PC-9 (cell line): ENCODE measurements around the gene QSER1. TPM values are rescaled to one million over a fixed set of nuclear protein-coding genes. Genes with fewer than 3 reads are reported as not detected.
"Not testable (repeated sequence)": the region's sequence is repeated elsewhere in the genome, so short reads cannot be mapped to it uniquely, and the experiment has no call there.

ENCODE experiments used
- BruUV-seq: library from RNA; stranded (reverse); fragments of 400-500 nt; replicated peaks from 2 replicates; lab custom pipeline; 2021; lab: Mats Ljungman, UMichigan
- CTCF ChIA-PET: fragments of 300-600 bp; sonication (Branson Sonifier 250); formaldehyde crosslinking; loops from one replicate; lab custom pipeline; 2022; ENCODE audit warnings: antibody characterized with exemption; lab: Charles Lee
- POLR2A ChIA-PET: fragments of 300-600 bp; sonication (Branson Sonifier 250); formaldehyde crosslinking; loops from one replicate; lab custom pipeline; 2022; ENCODE audit warnings: antibody characterized with exemption; ENCODE audit not compliant: unreplicated experiment; lab: Charles Lee
- DNase-seq, 2 experiments: peaks; one replicate each; pipeline versions ENCODE4 v3.0.0 to v3.0.0-alpha.2; 2015 to 2022; ENCODE audit warnings: mixed read lengths in 1 of 2
- H2AFZ ChIP-seq: fragments of 200-600 bp; sonication (generic); 2 replicates; pipeline ENCODE4 v1.8.1; 2017; ENCODE audit warnings: antibody characterized with exemption
- H3F3A ChIP-seq: fragments of 200-600 bp; sonication (generic); 2 replicates; pipeline ENCODE4 v1.8.1; 2017; ENCODE audit warnings: antibody characterized with exemption, mild to moderate bottlenecking, low read depth; ENCODE audit not compliant: insufficient read depth
- H3K27ac ChIP-seq: fragments of 200-600 bp; sonication (generic); 2 replicates; pipeline ENCODE4 v1.6.1; 2016; ENCODE audit warnings: mixed run types
- H3K27me3 ChIP-seq: fragments of 200-600 bp; sonication (generic); 2 replicates; pipeline ENCODE4 v1.6.1; 2016; ENCODE audit warnings: low read depth, mixed run types; ENCODE audit not compliant: insufficient read depth
- H3K36me3 ChIP-seq: fragments of 200-600 bp; sonication (generic); 2 replicates; pipeline ENCODE4 v1.6.1; 2016; ENCODE audit warnings: low read depth, mixed run types
- H3K4me1 ChIP-seq: fragments of 200-600 bp; sonication (generic); replicated peaks from 2 replicates; pipeline ENCODE4 v1.6.1; 2016; ENCODE audit warnings: mixed run types; ENCODE audit not compliant: insufficient read depth
- H3K4me2 ChIP-seq: fragments of 200-600 bp; sonication (generic); 2 replicates; pipeline ENCODE4 v1.6.1; 2017; ENCODE audit warnings: mixed run types
- H3K4me3 ChIP-seq: fragments of 200-600 bp; sonication (generic); 2 replicates; pipeline ENCODE4 v1.6.1; 2016; ENCODE audit warnings: mixed run types
- H3K79me2 ChIP-seq: fragments of 200-600 bp; sonication (generic); 2 replicates; pipeline ENCODE4 v1.6.1; 2017; ENCODE audit warnings: low read depth, mixed run types
- H3K9me2 ChIP-seq: fragments of 200-600 bp; sonication (generic); 2 replicates; pipeline ENCODE4 v1.8.1; 2017; ENCODE audit warnings: mild to moderate bottlenecking; ENCODE audit not compliant: insufficient read depth
- H3K9me3 ChIP-seq: fragments of 200-600 bp; sonication (generic); 2 replicates; pipeline ENCODE4 v1.8.1; 2016; ENCODE audit warnings: low read depth; ENCODE audit not compliant: insufficient read depth
- H4K20me1 ChIP-seq: fragments of 200-600 bp; sonication (generic); 2 replicates; pipeline ENCODE4 v1.8.1; 2017; ENCODE audit not compliant: insufficient read depth
- CTCF ChIP-seq: fragments of 200-600 bp; sonication (generic); conservative IDR thresholded peaks from 2 replicates; pipeline ENCODE4 v1.6.1; 2017; ENCODE audit warnings: mixed run types, antibody characterized with exemption, mild to moderate bottlenecking, moderate library complexity
- EZH2 ChIP-seq: fragments of 200-600 bp; sonication (generic); IDR thresholded peaks from 2 replicates; pipeline ENCODE4 v1.8.0; 2017; ENCODE audit warnings: antibody characterized with exemption, low read depth
- intact Hi-C: fragments of 100-400 bp; cut with micrococcal nuclease; formaldehyde crosslinking; loops from one replicate; pipeline ENCODE4 v1.10.0; 2022; ENCODE audit not compliant: unreplicated experiment
- total RNA-seq: library from RNA; stranded (reverse); gene quantifications from 2 replicates; pipeline ENCODE4 v1.2.3, GENCODE V29; 2021

Gene QSER1
- total RNA-seq, 1 experiment from 2014 or later, result 60.2 TPM

DNA sequence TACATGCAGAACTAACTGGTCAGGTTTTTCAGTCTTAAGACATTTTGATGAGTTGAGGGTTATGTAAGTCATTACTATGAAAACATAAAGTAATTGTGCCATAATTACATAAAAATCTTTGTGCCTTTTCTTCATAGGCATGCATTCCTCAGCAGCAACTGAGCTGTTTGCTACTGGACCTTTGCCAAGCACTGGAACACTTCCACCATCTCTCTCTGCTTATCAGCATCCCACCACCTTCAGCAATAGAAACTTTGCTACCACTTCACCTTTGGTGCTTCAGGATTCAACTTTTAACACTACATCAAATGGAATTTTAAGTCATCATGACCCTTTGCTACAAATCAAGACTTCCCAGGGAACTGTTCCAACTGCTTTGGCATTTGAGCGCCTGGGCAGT, 39.0 kb downstream of the QSER1 start:
- no peak for TF ChIP-seq EZH2
- TF ChIP-seq CTCF, result no peak
- H3K9me2 ChIP-seq, result 0 out of 2 replicates have a peak, but pooled peaks cover 7% of the 10 kb centered on the region
- CTCF ChIA-PET, result no interaction called here
- H3K36me3 ChIP-seq, result peaks cover 50% of the 10 kb centered on the region; the same call in 1 of the 2 replicates
- DNase-seq, result no peak
- peaks cover 12% of the 10 kb centered on the region; the same call in 1 of the 2 replicates for H3K79me2 ChIP-seq
- POLR2A ChIA-PET, result interaction anchor here (0.7 kb wide), 2 partner anchors 13 to 37 kb away, joined by 3 read pairs; no protein-coding TSS in a partner anchor
- BruUV-seq, result no TSS peak
- no peaks in the 10 kb centered on the region for H3K27me3 ChIP-seq
- H3K4me3 ChIP-seq, result no peak overlapping the region
- no peaks in the 10 kb centered on the region for H3F3A ChIP-seq
- peaks cover 15% of the 10 kb centered on the region for H4K20me1 ChIP-seq
- H3K27ac ChIP-seq, result no peak overlapping the region
- no peak overlapping the region for H2AFZ ChIP-seq
- intact Hi-C loops, result no loop called here
- no peak overlapping the region for H3K4me2 ChIP-seq
- no peaks in the 10 kb centered on the region for H3K9me3 ChIP-seq
- no peaks in the 10 kb centered on the region for H3K4me1 ChIP-seq

DNA sequence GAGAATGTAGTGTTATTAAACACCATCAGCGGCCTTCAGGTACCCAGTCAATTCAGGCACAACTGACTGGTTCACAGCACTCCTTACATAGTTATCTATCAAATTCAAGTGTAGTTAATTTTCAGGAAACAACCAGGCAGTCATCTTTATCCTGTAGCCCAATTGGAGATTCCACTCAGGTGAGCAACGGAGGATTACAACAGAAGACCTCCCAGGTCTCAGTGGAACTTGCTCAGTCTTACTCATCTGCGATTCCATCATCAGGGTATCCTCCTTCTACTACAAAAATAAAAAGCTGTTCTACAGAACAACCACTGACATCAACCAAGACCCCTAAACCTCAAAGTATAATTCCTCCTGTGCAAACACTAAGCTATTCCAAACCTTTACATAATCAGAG, 39.6 kb downstream of the QSER1 start:
- H4K20me1 ChIP-seq, result peaks cover 15% of the 10 kb centered on the region
- POLR2A ChIA-PET, result interaction anchor here (0.7 kb wide), 1 partner anchor 38 kb away, joined by 3 read pairs; no protein-coding TSS in a partner anchor
- no peaks in the 10 kb centered on the region for H3K27me3 ChIP-seq
- peaks cover 9% of the 10 kb centered on the region; the same call in 1 of the 2 replicates for H3K79me2 ChIP-seq
- BruUV-seq, result no TSS peak
- H3K4me2 ChIP-seq, result no peak overlapping the region
- DNase-seq, result no peak
- TF ChIP-seq CTCF (no peak), EZH2 (no peak)
- no peaks in the 10 kb centered on the region for H3F3A ChIP-seq
- no peak overlapping the region for H2AFZ ChIP-seq
- H3K9me2 ChIP-seq, result 0 out of 2 replicates have a peak, but pooled peaks cover 7% of the 10 kb centered on the region
- H3K9me3 ChIP-seq, result no peaks in the 10 kb centered on the region
- H3K27ac ChIP-seq, result no peak overlapping the region
- CTCF ChIA-PET, result no interaction called here
- no peaks in the 10 kb centered on the region for H3K4me1 ChIP-seq
- intact Hi-C loops, result no loop called here
- H3K36me3 ChIP-seq, result peaks cover 54% of the 10 kb centered on the region; the same call in 1 of the 2 replicates
- no peak overlapping the region for H3K4me3 ChIP-seq

DNA sequence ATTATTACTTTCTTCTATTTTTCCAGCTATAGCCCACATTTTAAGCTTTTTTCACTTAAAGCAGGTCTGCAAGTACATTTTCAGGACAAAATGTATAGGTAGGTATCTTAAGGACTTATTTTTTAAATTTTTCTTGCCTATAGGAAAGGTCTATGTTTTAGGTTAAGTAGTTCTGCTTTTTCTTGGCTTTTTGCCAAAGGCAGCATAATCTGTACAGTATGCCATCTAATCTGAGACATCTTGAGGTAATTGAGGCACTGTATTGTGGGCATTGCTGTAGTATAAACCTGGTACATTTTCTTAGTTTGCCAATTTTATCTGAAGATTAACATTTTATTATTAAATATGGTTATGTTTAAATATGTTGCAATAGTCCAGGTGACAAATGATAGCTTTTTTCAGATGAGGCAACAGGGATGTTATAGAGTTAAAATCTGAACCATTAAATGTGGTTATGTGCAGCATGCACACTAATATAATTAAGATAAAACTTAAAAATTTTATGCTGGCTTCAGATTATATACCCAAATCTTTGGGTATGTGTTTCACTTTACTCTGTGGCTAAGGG, 42.9 kb downstream of the QSER1 start:
- H3K79me2 ChIP-seq, result peaks cover 39% of the 10 kb centered on the region
- no peaks in the 10 kb centered on the region for H3F3A ChIP-seq
- POLR2A ChIA-PET, result no interaction called here

DNA sequence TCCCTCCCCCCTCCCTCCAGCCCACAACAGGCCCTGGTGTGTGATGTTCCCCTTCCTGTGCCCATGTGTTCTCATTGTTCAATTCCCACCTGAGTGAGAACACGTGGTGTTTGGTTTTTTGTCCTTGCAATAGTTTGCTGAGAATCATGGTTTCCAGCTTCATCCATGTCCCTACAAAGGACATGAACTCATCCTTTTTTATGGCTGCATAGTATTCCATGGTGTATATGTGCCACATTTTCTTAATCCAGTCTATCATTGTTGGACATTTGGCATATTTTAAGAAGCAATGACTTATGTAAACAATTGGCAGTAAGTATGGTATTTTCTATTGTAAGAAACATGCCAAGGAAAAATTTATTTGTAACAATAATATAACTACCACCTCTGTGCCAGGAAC, 43.6 kb downstream of the QSER1 start:
- H3K9me3 ChIP-seq, H3K4me1 ChIP-seq, H3K9me2 ChIP-seq, CTCF ChIA-PET, H3K4me2 ChIP-seq, POLR2A ChIA-PET, H3F3A ChIP-seq, BruUV-seq, H4K20me1 ChIP-seq, H3K4me3 ChIP-seq, H3K27ac ChIP-seq, H3K27me3 ChIP-seq, DNase-seq, H2AFZ ChIP-seq, intact Hi-C loops: not testable (repeated sequence)
- Histone ChIP-seq H3K36me3 (peaks cover 52% of the 10 kb centered on the region), H3K79me2 (peaks cover 44% of the 10 kb centered on the region)

More for the DNA sequence above, 42.9 kb downstream of the QSER1 start:
- no peak for DNase-seq
- Histone ChIP-seq H3K36me3 (peaks cover 50% of the 10 kb centered on the region), H3K9me2 (0 out of 2 replicates have a peak, but pooled peaks cover 7% of the 10 kb centered on the region), H3K4me2 (no peak overlapping the region), H2AFZ (no peak overlapping the region), H3K9me3 (no peaks in the 10 kb centered on the region), H3K4me1 (no peaks in the 10 kb centered on the region), H3K27ac (no peak overlapping the region), H4K20me1 (peaks cover 8% of the 10 kb centered on the region; the same call in 1 of the 2 replicates), H3K27me3 (no peaks in the 10 kb centered on the region), H3K4me3 (no peak overlapping the region)
- CTCF ChIA-PET, result interaction anchor here (0.6 kb wide), 1 partner anchor 18 kb away, joined by 14 read pairs; no protein-coding TSS in a partner anchor
- no peak for TF ChIP-seq CTCF
- TF ChIP-seq EZH2, result no peak
- intact Hi-C loops, result no loop called here
- no TSS peak for BruUV-seq

GRCh38 chr11:32937283-32937682, 44.7 kb downstream of the QSER1 start:
- DNase-seq, H4K20me1 ChIP-seq, H3K4me2 ChIP-seq, CTCF ChIA-PET, H3K27me3 ChIP-seq, H3K4me3 ChIP-seq, H3K4me1 ChIP-seq, POLR2A ChIA-PET, H3F3A ChIP-seq, H3K9me3 ChIP-seq, BruUV-seq, intact Hi-C loops, H3K9me2 ChIP-seq, H3K27ac ChIP-seq, H2AFZ ChIP-seq: not testable (repeated sequence)
- peaks cover 45% of the 10 kb centered on the region for H3K36me3 ChIP-seq
- peaks cover 44% of the 10 kb centered on the region for H3K79me2 ChIP-seq
